Effector memory CD8-positive, alpha-beta T cell (primary cell): ENCODE results near the gene RAB27A.
A peak's percentile ranks its signal among the peaks of the same experiment; 100 is the strongest.

Experiments
- ATAC-seq: fragments of 150-1000 bp; cut with Tn5 transposase; replicated peaks from 2 replicates; pipeline ENCODE4 v1.10.0; 2021; ENCODE audit warnings: mild to moderate bottlenecking, moderate library complexity
- DNase-seq, 3 experiments: peaks; one replicate each; pipeline ENCODE4 v3.0.0; 2021
- H3K27ac Mint-ChIP-seq, 2 donors: one replicate each; pipeline ENCODE4 v1.8.0; 2022; ENCODE audit warnings: mild to moderate bottlenecking in 2 of 2, mixed read lengths in 2 of 2, moderate library complexity in 2 of 2
- H3K27me3 Mint-ChIP-seq, 2 donors: one replicate each; pipeline ENCODE4 v1.8.0; 2022; ENCODE audit warnings: mixed read lengths in 2 of 2
- H3K36me3 Mint-ChIP-seq: one replicate; pipeline ENCODE4 v1.8.0; 2022; ENCODE audit warnings: mild to moderate bottlenecking, moderate library complexity, mixed read lengths; ENCODE audit not compliant: insufficient read depth
- H3K4me1 Mint-ChIP-seq, 2 donors: one replicate each; pipeline ENCODE4 v1.8.0; 2022; ENCODE audit warnings: low read depth in 2 of 2, mixed read lengths in 2 of 2
- H3K4me3 Mint-ChIP-seq, 2 donors: one replicate each; pipeline ENCODE4 v1.8.0; 2022; ENCODE audit warnings: mild to moderate bottlenecking in 2 of 2, mixed read lengths in 2 of 2, moderate library complexity in 2 of 2
- H3K9me3 Mint-ChIP-seq, 2 donors: one replicate each; pipeline ENCODE4 v1.8.0; 2022; ENCODE audit warnings: mixed read lengths in 2 of 2

RAB27A gene

DNA sequence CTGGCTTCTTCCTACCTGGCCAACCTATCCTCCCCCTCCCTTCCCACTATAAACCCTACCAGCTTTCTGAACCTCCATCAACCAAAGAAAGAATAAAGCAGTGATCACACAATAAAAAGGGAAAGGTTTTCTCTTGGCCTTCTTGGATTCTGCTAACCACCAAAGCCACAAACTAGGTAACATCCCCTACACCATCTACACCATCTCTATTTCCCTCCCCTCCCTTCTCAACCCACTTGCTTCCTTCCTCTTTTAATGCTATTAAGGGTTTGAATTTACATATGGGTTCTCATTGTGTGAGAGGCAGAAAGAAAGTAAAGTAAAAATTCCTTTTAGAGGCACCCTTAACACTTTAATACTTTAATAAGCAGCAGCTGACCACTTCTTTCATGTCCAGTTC, 67.0 kb downstream of the RAB27A start:
- no peak for DNase-seq
- H3K27ac Mint-ChIP-seq: peak overlapping the region; percentile 75 to 81
- H3K36me3 Mint-ChIP-seq: peaks cover 36% of the 10 kb centered on the region
- H3K4me1 Mint-ChIP-seq: peaks cover 47 to 64% of the 10 kb centered on the region in 2 donors
- no peaks in the 10 kb centered on the region for H3K9me3 Mint-ChIP-seq
- peak; percentile 62 for ATAC-seq
- H3K4me3 Mint-ChIP-seq: peak overlapping the region; percentile 58 to 70
- no peaks in the 10 kb centered on the region for H3K27me3 Mint-ChIP-seq

GRCh38 chr15:55221090-55222011, 68.3 kb downstream of the RAB27A start:
- H3K36me3 Mint-ChIP-seq: peaks cover 33% of the 10 kb centered on the region
- DNase-seq (no peak), ATAC-seq (peak; percentile 47)
- H3K27ac Mint-ChIP-seq: peak overlapping the region; percentile 75 to 81
- no peaks in the 10 kb centered on the region for H3K9me3 Mint-ChIP-seq
- peaks cover 47 to 61% of the 10 kb centered on the region in 2 donors for H3K4me1 Mint-ChIP-seq
- H3K4me3 Mint-ChIP-seq: peak overlapping the region; percentile 15 to 70
- no peaks in the 10 kb centered on the region for H3K27me3 Mint-ChIP-seq

DNA sequence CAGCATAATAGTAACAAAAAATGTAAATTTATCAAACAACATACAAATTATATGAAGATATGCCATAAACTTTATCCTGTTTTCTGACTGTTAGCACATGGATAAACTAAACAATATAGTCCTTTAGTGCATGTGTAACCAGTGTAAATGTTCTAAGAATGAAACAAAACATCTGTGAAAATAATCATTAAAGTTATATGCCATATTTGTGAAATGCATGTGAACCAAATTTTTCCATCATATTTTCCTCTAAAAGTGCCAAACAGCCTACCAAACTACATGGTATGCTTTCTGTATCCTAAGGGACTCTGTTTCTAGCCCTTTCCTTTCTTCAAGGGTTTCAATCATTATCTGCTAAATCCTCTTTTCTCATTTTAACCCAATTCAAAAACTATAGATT, 69.0 kb downstream of the RAB27A start:
- Mint-ChIP-seq H3K9me3 (no peaks in the 10 kb centered on the region), H3K27me3 (no peaks in the 10 kb centered on the region), H3K4me3 (peak overlapping the region; percentile 15 to 23), H3K36me3 (peaks cover 27% of the 10 kb centered on the region), H3K4me1 (peaks cover 43 to 55% of the 10 kb centered on the region in 2 donors), H3K27ac (peak overlapping the region; percentile 75 to 81)
- DNase-seq (no peak), ATAC-seq (no peak)

DNA sequence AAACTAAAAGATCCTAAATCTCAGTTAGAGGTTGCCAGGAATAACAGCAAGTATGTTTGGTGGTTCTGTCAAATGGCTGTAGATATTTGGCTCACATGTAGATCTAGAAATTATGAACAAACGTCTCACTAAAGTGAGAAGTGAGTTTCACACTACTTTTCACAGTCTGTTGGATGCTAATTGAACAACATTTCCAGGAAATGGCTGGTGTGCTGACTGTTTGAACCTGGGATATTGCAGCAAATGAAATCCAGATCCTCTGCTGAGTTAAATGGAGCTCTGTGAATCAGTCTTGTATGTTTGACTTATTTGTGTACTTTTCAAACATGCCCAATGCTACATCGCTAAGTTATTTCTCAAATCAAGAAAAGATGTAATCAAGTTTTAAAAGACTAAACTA, 71.6 kb downstream of the RAB27A start:
- Mint-ChIP-seq H3K36me3 (peaks cover 35% of the 10 kb centered on the region), H3K4me1 (peaks cover 31 to 38% of the 10 kb centered on the region in 2 donors), H3K4me3 (peak overlapping the region in 1 of 2 donors; percentile 14)

DNA sequence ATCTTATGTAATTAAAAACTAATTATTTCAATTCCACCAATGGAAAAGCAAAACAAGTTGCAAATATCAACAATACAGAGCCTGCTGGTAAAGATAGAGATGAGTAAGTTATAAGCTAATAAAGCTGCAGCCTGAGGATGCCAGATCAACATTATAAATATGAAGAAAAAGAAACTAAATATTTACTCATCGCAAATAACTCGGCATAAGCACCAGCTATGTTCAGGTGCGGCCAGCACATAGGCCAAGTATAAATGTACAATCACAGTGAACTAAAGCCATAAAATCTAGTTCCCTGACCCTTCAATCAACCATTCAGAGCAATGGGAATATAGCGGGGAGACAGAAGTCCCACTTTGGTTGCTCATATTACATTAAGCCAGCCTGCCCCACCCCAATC, 85.1 kb downstream of the RAB27A start:
- DNase-seq (no peak), ATAC-seq (no peak)
- Mint-ChIP-seq H3K27ac (no peak overlapping the region), H3K4me3 (no peak overlapping the region), H3K36me3 (peaks cover 24% of the 10 kb centered on the region), H3K9me3 (no peaks in the 10 kb centered on the region), H3K4me1 (no peaks in the 10 kb centered on the region), H3K27me3 (no peaks in the 10 kb centered on the region)

More for the DNA sequence above, 71.6 kb downstream of the RAB27A start:
- Mint-ChIP-seq H3K9me3 (no peaks in the 10 kb centered on the region), H3K27me3 (no peaks in the 10 kb centered on the region), H3K27ac (peak overlapping the region; percentile 4 to 81)
- ATAC-seq: peak; percentile 16
- DNase-seq: no peak

- Mint-ChIP-seq H3K4me1 (peaks cover 0 to 2% of the 10 kb centered on the region in 2 donors), H3K9me3 (no peaks in the 10 kb centered on the region), H3K36me3 (peaks cover 24% of the 10 kb centered on the region), H3K4me3 (no peak overlapping the region), H3K27ac (no peak overlapping the region), H3K27me3 (no peaks in the 10 kb centered on the region)
- ATAC-seq: no peak
- no peak for DNase-seq
Observed at GRCh38 chr15:55202206-55202605, 87.4 kb downstream of the RAB27A start.

DNA sequence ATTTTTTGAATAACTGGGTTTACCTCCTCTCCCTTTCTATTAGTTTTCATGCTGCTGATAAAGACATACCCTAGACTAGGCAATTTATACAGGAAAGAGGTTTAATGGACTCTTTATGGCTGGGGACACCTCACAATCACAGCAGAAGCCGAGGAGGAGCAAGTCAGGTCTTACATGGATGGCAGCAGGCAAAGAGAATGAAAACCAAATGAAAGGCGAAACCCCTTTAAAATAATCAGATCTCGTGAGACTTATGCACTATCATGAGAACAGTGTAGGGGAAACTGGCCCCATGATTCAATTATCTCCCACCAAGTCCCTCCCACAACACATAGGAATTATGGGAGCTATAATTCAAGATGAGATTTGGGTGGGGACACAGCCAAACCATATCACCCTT, 90.9 kb downstream of the RAB27A start:
- H3K9me3 Mint-ChIP-seq: no peaks in the 10 kb centered on the region
- DNase-seq: no peak
- no peak for ATAC-seq
- H3K4me1 Mint-ChIP-seq: peaks cover 0 to 2% of the 10 kb centered on the region in 2 donors
- H3K4me3 Mint-ChIP-seq: no peak overlapping the region
- H3K27ac Mint-ChIP-seq: peak overlapping the region; percentile 39 to 90
- no peaks in the 10 kb centered on the region for H3K27me3 Mint-ChIP-seq
- H3K36me3 Mint-ChIP-seq: peaks cover 10% of the 10 kb centered on the region

- H3K27ac Mint-ChIP-seq: no peak overlapping the region
- H3K27me3 Mint-ChIP-seq: no peaks in the 10 kb centered on the region
- no peak for ATAC-seq
Observed at GRCh38 chr15:55197719-55198118, 91.9 kb downstream of the RAB27A start.

GRCh38 chr15:55197362-55197705, 92.3 kb downstream of the RAB27A start:
- Mint-ChIP-seq H3K27me3 (no peaks in the 10 kb centered on the region), H3K4me3 (no peak overlapping the region), H3K27ac (no peak overlapping the region), H3K9me3 (no peaks in the 10 kb centered on the region), H3K36me3 (peaks cover 10% of the 10 kb centered on the region), H3K4me1 (peaks cover 6 to 10% of the 10 kb centered on the region in 2 donors)
- no peak for DNase-seq
- ATAC-seq: no peak

More at GRCh38 chr15:55197719-55198118, 91.9 kb downstream of the RAB27A start:
- DNase-seq: no peak
- peaks cover 10% of the 10 kb centered on the region for H3K36me3 Mint-ChIP-seq
- peaks cover 6 to 7% of the 10 kb centered on the region in 2 donors for H3K4me1 Mint-ChIP-seq
- H3K4me3 Mint-ChIP-seq: no peak overlapping the region
- H3K9me3 Mint-ChIP-seq: no peaks in the 10 kb centered on the region

GRCh38 chr15:55196458-55197361, 92.9 kb downstream of the RAB27A start, which contains the start of gene RSL24D1:
TSS of gene RSL24D1 (minus strand) at chr15:55196941. CDS start at chr15:55196890, 51 bp downstream.
- no peaks in the 10 kb centered on the region for H3K27me3 Mint-ChIP-seq
- ATAC-seq (peak; percentile 91), DNase-seq (peak; percentile 92 to 93 (median 93))
- H3K4me3 Mint-ChIP-seq: no peak within 1 kb of the TSS
- no peak within 1 kb of the TSS for H3K27ac Mint-ChIP-seq
- no peaks in the 10 kb centered on the region for H3K9me3 Mint-ChIP-seq
- peaks cover 15% of the 10 kb centered on the region for H3K36me3 Mint-ChIP-seq
- H3K4me1 Mint-ChIP-seq: peaks cover 6 to 16% of the 10 kb centered on the region in 2 donors

GRCh38 chr15:55195996-55196395, 93.6 kb downstream of the RAB27A start:
- Mint-ChIP-seq H3K9me3 (no peaks in the 10 kb centered on the region), H3K4me1 (peaks cover 6 to 22% of the 10 kb centered on the region in 2 donors), H3K27ac (no peak overlapping the region), H3K36me3 (peaks cover 22% of the 10 kb centered on the region), H3K4me3 (no peak overlapping the region), H3K27me3 (no peaks in the 10 kb centered on the region)
- ATAC-seq: no peak
- no peak for DNase-seq

DNA sequence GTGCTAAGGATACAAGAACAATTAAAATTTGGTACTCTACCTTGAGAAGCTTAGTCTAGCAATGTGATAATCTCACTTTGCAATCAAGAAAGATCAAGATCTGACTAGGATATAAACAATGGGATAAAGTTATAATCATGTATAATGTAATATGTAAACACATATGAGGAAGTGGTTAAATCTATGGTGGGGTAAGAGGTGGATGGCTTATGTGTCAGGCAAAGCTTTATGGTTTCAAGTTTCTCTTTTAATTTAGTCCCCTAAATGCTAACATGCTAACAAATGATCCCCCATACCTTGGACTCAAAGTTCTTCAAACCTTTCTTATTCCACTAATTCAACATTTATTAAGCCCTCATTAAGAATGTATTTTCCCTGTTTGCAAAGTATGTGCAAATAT, 95.4 kb downstream of the RAB27A start:
- H3K9me3 Mint-ChIP-seq: no peaks in the 10 kb centered on the region
- no peak for DNase-seq
- H3K36me3 Mint-ChIP-seq: peaks cover 40% of the 10 kb centered on the region
- no peaks in the 10 kb centered on the region for H3K27me3 Mint-ChIP-seq
- peaks cover 6 to 22% of the 10 kb centered on the region in 2 donors for H3K4me1 Mint-ChIP-seq
- no peak overlapping the region for H3K4me3 Mint-ChIP-seq
- ATAC-seq: no peak
- no peak overlapping the region for H3K27ac Mint-ChIP-seq

- no peak for DNase-seq
- Mint-ChIP-seq H3K36me3 (peaks cover 96% of the 10 kb centered on the region), H3K9me3 (no peaks in the 10 kb centered on the region), H3K27ac (peak overlapping the region in 1 of 2 donors; percentile 82), H3K4me1 (peaks cover 12 to 34% of the 10 kb centered on the region in 2 donors), H3K27me3 (no peaks in the 10 kb centered on the region), H3K4me3 (peak overlapping the region in 1 of 2 donors; percentile 3)
- no peak for ATAC-seq
Observed at GRCh38 chr15:55186331-55186730, 103.3 kb downstream of the RAB27A start.
